Fibroblast of lung (primary cell): ENCODE measurements around the gene CD1C. TPM values are rescaled to one million over a fixed set of nuclear protein-coding genes. Genes with fewer than 3 reads are reported as not detected.
"Not testable (repeated sequence)": the region's sequence is repeated elsewhere in the genome, so short reads cannot be mapped to it uniquely, and the experiment has no call there.

ENCODE experiments used
- DNase-seq, 2 donors: peaks; one replicate each; pipeline versions ENCODE4 v3.0.0 to v3.0.0-alpha.2; 2010; ENCODE audit warnings: low read depth in 2 of 2
- H2AFZ ChIP-seq: 2 replicates; pipeline ENCODE4 v1.5.1; 2012; ENCODE audit warnings: low read length, control low read depth, inconsistent platforms
- H3K27ac ChIP-seq: 2 replicates; pipeline ENCODE4 v1.5.1; 2011; ENCODE audit warnings: low read length, control low read depth; ENCODE audit not compliant: insufficient read depth
- H3K27me3 ChIP-seq: 2 replicates; pipeline ENCODE4 v1.5.1; 2011; ENCODE audit warnings: mild to moderate bottlenecking, low read length; ENCODE audit not compliant: control insufficient read depth, insufficient read depth
- H3K36me3 ChIP-seq: 2 replicates; pipeline ENCODE4 v1.5.1; 2011; ENCODE audit warnings: low read length; ENCODE audit not compliant: control insufficient read depth, insufficient read depth
- H3K4me1 ChIP-seq: 2 replicates; pipeline ENCODE4 v1.5.1; 2011; ENCODE audit warnings: low read length; ENCODE audit not compliant: control insufficient read depth, insufficient read depth; ENCODE audit errors: extremely low read depth
- H3K4me2 ChIP-seq: 2 replicates; pipeline ENCODE4 v1.5.1; 2011; ENCODE audit warnings: low read length, control low read depth; ENCODE audit not compliant: insufficient read depth; ENCODE audit errors: extremely low read depth
- H3K4me3 ChIP-seq, 4 experiments: fragments of 200-600 bp in 1 of 4; sonication (generic) in 1 of 4; replicated peaks in 1 of 4; 2 replicates each; pipeline ENCODE4 v1.5.1; 2011 to 2016; ENCODE audit warnings: low read length in 4 of 4, low read depth in 3 of 4, mild to moderate bottlenecking in 3 of 4, control low read depth in 2 of 4, inconsistent platforms in 1 of 4, mixed read lengths in 1 of 4; ENCODE audit not compliant: insufficient read depth in 1 of 4; ENCODE audit errors: control extremely low read depth in 1 of 4
- H3K79me2 ChIP-seq: 2 replicates; pipeline ENCODE4 v1.5.1; 2012; ENCODE audit warnings: mild to moderate bottlenecking, low read length, inconsistent platforms; ENCODE audit not compliant: control insufficient read depth, insufficient read depth
- H3K9ac ChIP-seq: 2 replicates; pipeline ENCODE4 v1.5.1; 2011; ENCODE audit warnings: mild to moderate bottlenecking, low read length, control low read depth; ENCODE audit not compliant: insufficient read depth
- H3K9me3 ChIP-seq: 2 replicates; pipeline ENCODE4 v1.5.1; 2012; ENCODE audit warnings: low read depth, low read length; ENCODE audit not compliant: control insufficient read depth, insufficient read depth
- H4K20me1 ChIP-seq: 2 replicates; pipeline ENCODE4 v1.5.1; 2011; ENCODE audit warnings: low read length; ENCODE audit not compliant: control insufficient read depth, insufficient read depth; ENCODE audit errors: extremely low read depth
- CTCF ChIP-seq, 2 donors: IDR thresholded peaks in 1 of 2; conservative IDR thresholded peaks in 1 of 2; 1 replicate in 1 of 2; 2 replicates in 1 of 2; pipeline ENCODE4 v1.5.1; 2011 to 2012; ENCODE audit warnings: low read length in 2 of 2, control low read depth in 1 of 2, inconsistent platforms in 1 of 2, low read depth in 1 of 2, mild to moderate bottlenecking in 1 of 2
- EZH2 ChIP-seq: IDR thresholded peaks from 2 replicates; pipeline ENCODE4 v1.5.1; 2012; ENCODE audit warnings: low read length, control low read depth, mild to moderate bottlenecking; ENCODE audit errors: missing control alignments
- polyA plus RNA-seq, 2 donors: library from polyadenylated mRNA; depleted of rRNA in 1 of 2; stranded (reverse) in 1 of 2; unstranded in 1 of 2; fragments of >200 nt; gene quantifications; 2 replicates each; pipeline ENCODE4 v1.2.1, GENCODE V29; 2011 to 2012; ENCODE audit warnings: missing spikeins in 1 of 2
- total RNA-seq: library from RNA; depleted of rRNA; stranded (reverse); fragments of >200 nt; gene quantifications from 2 replicates; pipeline ENCODE4 v1.2.1, GENCODE V29; 2014

CD1C gene
- total and polyA plus RNA-seq, 2 donors (not counting 1 experiment from before 2014, with no cell fraction given) = not detected

- no peaks in the 10 kb centered on the region for H3K27me3 ChIP-seq
- H3K9ac ChIP-seq = no peak overlapping the region
- no peaks in the 10 kb centered on the region for H3K79me2 ChIP-seq
- no peaks in the 10 kb centered on the region for H3K36me3 ChIP-seq
- H3K27ac ChIP-seq = no peak overlapping the region
- no peaks in the 10 kb centered on the region for H3K4me1 ChIP-seq
- no peaks in the 10 kb centered on the region for H3K9me3 ChIP-seq
- no peaks in the 10 kb centered on the region for H4K20me1 ChIP-seq
- no peak overlapping the region for H3K4me3 ChIP-seq
- no peak for DNase-seq
- no peak overlapping the region for H3K4me2 ChIP-seq
- no peak overlapping the region for H2AFZ ChIP-seq
- no peak for TF ChIP-seq CTCF (conservative IDR thresholded peaks at IDR 0.05 in 1 of 2, IDR thresholded peaks at IDR 0.05 in 1 of 2; ENCODE audit: low read depth in 1 of 2, low read length in 2 of 2)
- TF ChIP-seq EZH2 = no peak
These were observed 44.9 kb downstream of the CD1C start for GRCh38 chr1:158334526-158335212.

- H3K27ac ChIP-seq = no peak overlapping the region
- H3K9ac ChIP-seq = no peak overlapping the region
- TF ChIP-seq CTCF (conservative IDR thresholded peaks at IDR 0.05 in 1 of 2, IDR thresholded peaks at IDR 0.05 in 1 of 2; ENCODE audit: low read depth in 1 of 2, low read length in 2 of 2) = no peak
- no peak for TF ChIP-seq EZH2
- H3K36me3 ChIP-seq = no peaks in the 10 kb centered on the region
- no peak overlapping the region for H3K4me2 ChIP-seq
- no peaks in the 10 kb centered on the region for H3K4me1 ChIP-seq
- no peaks in the 10 kb centered on the region for H3K27me3 ChIP-seq
- H3K9me3 ChIP-seq = no peaks in the 10 kb centered on the region
- no peak overlapping the region for H2AFZ ChIP-seq
- no peaks in the 10 kb centered on the region for H4K20me1 ChIP-seq
- no peak for DNase-seq
- no peaks in the 10 kb centered on the region for H3K79me2 ChIP-seq
- H3K4me3 ChIP-seq = no peak overlapping the region
These were observed 45.5 kb downstream of the CD1C start for GRCh38 chr1:158335213-158335532.

GRCh38 chr1:158336413-158336812, 46.7 kb downstream of the CD1C start:
- H2AFZ ChIP-seq, DNase-seq, H3K27me3 ChIP-seq, H3K4me1 ChIP-seq, H3K36me3 ChIP-seq, H4K20me1 ChIP-seq, H3K9me3 ChIP-seq, H3K4me2 ChIP-seq, H3K4me3 ChIP-seq, H3K79me2 ChIP-seq, H3K27ac ChIP-seq, H3K9ac ChIP-seq: not testable (repeated sequence)

Other genes with a start within 250 kb of the CD1C start
- gene CD1D, start 109.0 kb upstream of the CD1C start, total RNA-seq = 0.51 and 0.66 TPM in 2 replicates
- gene CD1D, start 109.0 kb upstream of the CD1C start, polyA plus RNA-seq = not detected in 2 replicates
- not detected in 2 replicates for gene CD1A, start 35.5 kb upstream of the CD1C start, total RNA-seq
- gene CD1A, start 35.5 kb upstream of the CD1C start, polyA plus RNA-seq = not detected in 2 replicates
- not detected in 2 replicates for gene CD1B, start 41.6 kb downstream of the CD1C start, total RNA-seq
- gene CD1B, start 41.6 kb downstream of the CD1C start, polyA plus RNA-seq = not detected in 2 replicates
- not detected in 2 replicates for gene CD1E, start 64.0 kb downstream of the CD1C start, total RNA-seq
- not detected in 2 replicates for gene CD1E, start 64.0 kb downstream of the CD1C start, polyA plus RNA-seq
- gene OR10T2, start 109.5 kb downstream of the CD1C start, total RNA-seq = not detected in 2 replicates
- not detected in 2 replicates for gene OR10T2, start 109.5 kb downstream of the CD1C start, polyA plus RNA-seq
- gene OR10K2, start 136.3 kb downstream of the CD1C start, total RNA-seq = not detected in 2 replicates
- gene OR10K2, start 136.3 kb downstream of the CD1C start, polyA plus RNA-seq = not detected in 2 replicates
- not detected in 2 replicates for gene OR10K1, start 171.9 kb downstream of the CD1C start, total RNA-seq
- not detected in 2 replicates for gene OR10K1, start 171.9 kb downstream of the CD1C start, polyA plus RNA-seq
- not detected in 2 replicates for gene OR10R2, start 182.3 kb downstream of the CD1C start, total RNA-seq
- not detected in 2 replicates for gene OR10R2, start 182.3 kb downstream of the CD1C start, polyA plus RNA-seq